ENCODE results near the gene L1CAM. TPM values are rescaled to one million over a fixed set of nuclear protein-coding genes. Genes with fewer than 3 reads are reported as not detected.

The L1CAM gene
- polyA plus RNA-seq, 1 of the 3 experiments (the other 2 are of a cell fraction) = 1.9 TPM

GRCh38 chrX:153921070-153921469 is 35.1 kb upstream of the L1CAM start:
- Histone ChIP-seq H3K4me2 (no peak overlapping the region), H3K27me3 (ENCODE audit: insufficient read depth) (peaks cover 44% of the 10 kb centered on the region), H3K4me3 (ENCODE audit: low read depth in 2 of 2, low read length in 1 of 2) (no peak overlapping the region), H3K27ac (ENCODE audit: low read depth in 2 of 2, low read length in 1 of 2) (peak overlapping the region in 1 of 2 experiments; percentile 92; a peak in 2 of 4 replicates), H4K20me1 (ENCODE audit: insufficient read depth) (no peaks in the 10 kb centered on the region), H3K36me3 (replicated peaks in 1 of 2; ENCODE audit: control insufficient read depth in 1 of 2, insufficient read depth in 2 of 2, low read length in 1 of 2) (no peaks in the 10 kb centered on the region), H3K9ac (no peak overlapping the region), H3K4me1 (ENCODE audit: control insufficient read depth in 1 of 2, insufficient read depth in 2 of 2, low read depth in 1 of 2, low read length in 1 of 2) (peaks cover 0 to 51% of the 10 kb centered on the region in 2 experiments; a peak in 1 of 4 replicates), H2AFZ (ENCODE audit: low read depth) (no peak overlapping the region), H3K9me2 (no peaks in the 10 kb centered on the region), H3F3A (replicated peaks; ENCODE audit: insufficient read depth) (peaks cover 8% of the 10 kb centered on the region), H3K79me2 (ENCODE audit: insufficient read depth) (no peaks in the 10 kb centered on the region), H3K9me3 (no peaks in the 10 kb centered on the region)
- peak; percentile 47 for DNase-seq
- ChIA-PET POLR2A (interaction anchor here (1.5 to 3.0 kb wide), 4 partner anchors 10 to 155 kb away, joined by 5 to 14 read pairs (median 9); partner anchors contain the start of genes IDH3G and SSR4), CTCF (interaction anchor here (0.9 to 16.7 kb wide), 9 partner anchors 12 to 161 kb away, joined by 3 to 271 read pairs (median 4); partner anchors contain the start of gene RENBP)
- WGBS (ENCODE audit: low lambda C conversion rate) = 61% methylated on average over 12 of the region's 16 CpGs
- no peak for TF ChIP-seq TCF12 (IDR thresholded peaks at IDR 0.05)
- TF ChIP-seq ELF1 (IDR thresholded peaks at IDR 0.05) = no peak
- no peak for TF ChIP-seq NFIC (IDR thresholded peaks at IDR 0.05; ENCODE audit: borderline replicate concordance)
- TF ChIP-seq, protein P1, sequence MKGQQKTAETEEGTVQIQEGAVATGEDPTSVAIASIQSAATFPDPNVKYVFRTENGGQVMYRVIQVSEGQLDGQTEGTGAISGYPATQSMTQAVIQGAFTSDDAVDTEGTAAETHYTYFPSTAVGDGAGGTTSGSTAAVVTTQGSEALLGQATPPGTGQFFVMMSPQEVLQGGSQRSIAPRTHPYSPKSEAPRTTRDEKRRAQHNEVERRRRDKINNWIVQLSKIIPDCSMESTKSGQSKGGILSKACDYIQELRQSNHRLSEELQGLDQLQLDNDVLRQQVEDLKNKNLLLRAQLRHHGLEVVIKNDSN (IDR thresholded peaks at IDR 0.05; ENCODE audit: borderline replicate concordance, low read depth) = no peak
- TF ChIP-seq, protein P2, sequence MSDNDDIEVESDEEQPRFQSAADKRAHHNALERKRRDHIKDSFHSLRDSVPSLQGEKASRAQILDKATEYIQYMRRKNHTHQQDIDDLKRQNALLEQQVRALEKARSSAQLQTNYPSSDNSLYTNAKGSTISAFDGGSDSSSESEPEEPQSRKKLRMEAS (IDR thresholded peaks at IDR 0.05; ENCODE audit: low read depth) = no peak
- TF ChIP-seq EZH2phosphoT487 (IDR thresholded peaks at IDR 0.05; ENCODE audit: borderline replicate concordance, low read depth) = no peak
- no peak for TF ChIP-seq RAD21 (IDR thresholded peaks at IDR 0.05; ENCODE audit: low read length)
- TF ChIP-seq GATA2 (CRISPR knock-in tag; IDR thresholded peaks at IDR 0.05) = no peak
- no peak for TF ChIP-seq REST (IDR thresholded peaks at IDR 0.05; ENCODE audit: low read depth, low read length)

DNA sequence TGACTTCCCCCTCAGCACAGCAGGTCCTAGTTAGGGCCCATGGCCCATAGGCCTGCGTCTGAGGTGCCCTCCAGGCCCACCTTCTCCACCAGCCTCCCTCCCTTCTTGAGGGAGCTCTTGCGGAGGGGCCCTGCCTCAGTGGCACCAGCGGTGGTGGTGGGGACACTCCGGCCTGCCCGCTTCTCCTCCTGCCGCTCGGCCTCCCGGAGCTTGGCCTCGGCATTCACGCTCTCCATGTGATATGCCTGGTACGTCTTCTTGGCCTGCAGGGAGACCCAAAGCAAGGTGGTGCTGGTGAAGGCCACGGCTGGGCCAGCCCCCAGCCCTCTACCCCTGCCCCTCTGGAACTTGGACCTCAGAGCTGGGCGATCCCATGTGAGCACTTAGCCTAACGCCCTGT is 34.6 kb upstream of the L1CAM start:
- Histone ChIP-seq H3K9me3 (no peaks in the 10 kb centered on the region), H3F3A (replicated peaks; ENCODE audit: insufficient read depth) (peaks cover 8% of the 10 kb centered on the region), H3K4me1 (ENCODE audit: control insufficient read depth in 1 of 2, insufficient read depth in 2 of 2, low read depth in 1 of 2, low read length in 1 of 2) (peaks cover 0 to 46% of the 10 kb centered on the region in 2 experiments; a peak in 1 of 4 replicates), H4K20me1 (ENCODE audit: insufficient read depth) (no peaks in the 10 kb centered on the region), H3K27ac (ENCODE audit: low read depth in 2 of 2, low read length in 1 of 2) (peak overlapping the region in 1 of 2 experiments; percentile 92; a peak in 2 of 4 replicates), H3K79me2 (ENCODE audit: insufficient read depth) (no peaks in the 10 kb centered on the region), H3K4me2 (no peak overlapping the region), H2AFZ (ENCODE audit: low read depth) (no peak overlapping the region), H3K9ac (no peak overlapping the region), H3K27me3 (ENCODE audit: insufficient read depth) (peaks cover 44% of the 10 kb centered on the region), H3K36me3 (replicated peaks in 1 of 2; ENCODE audit: control insufficient read depth in 1 of 2, insufficient read depth in 2 of 2, low read length in 1 of 2) (no peaks in the 10 kb centered on the region), H3K9me2 (no peaks in the 10 kb centered on the region), H3K4me3 (ENCODE audit: low read depth in 2 of 2, low read length in 1 of 2) (no peak overlapping the region)
- TF ChIP-seq EZH2phosphoT487 (IDR thresholded peaks at IDR 0.05; ENCODE audit: borderline replicate concordance, low read depth) = no peak
- CTCF ChIA-PET = interaction anchor here (1.0 to 16.7 kb wide), 5 partner anchors 11 to 160 kb away, joined by 3 to 271 read pairs (median 5); partner anchors contain the start of gene RENBP
- WGBS (ENCODE audit: low lambda C conversion rate) = 70% methylated on average over 10 of the region's 14 CpGs
- no peak for DNase-seq
- POLR2A ChIA-PET = interaction anchor here (1.1 to 2.9 kb wide), 3 partner anchors 10 to 42 kb away, joined by 3 to 9 read pairs (median 9); no protein-coding TSS in a partner anchor

All from SK-N-SH (cell line).